Suprapubic skin (tissue), 3 donors: Measurements from ENCODE around the gene GPN3.
A peak's percentile ranks its signal among the peaks of the same experiment; 100 is the strongest.

Experiments
- CTCF ChIP-seq, 2 donors: fragments of 200-600 bp in 1 of 2; fragments of 450-650 bp in 1 of 2; sonication (generic) in 1 of 2; IDR thresholded peaks; one replicate each; pipeline ENCODE4 v1.5.1; 2016 to 2019; ENCODE audit warnings: antibody characterized with exemption in 2 of 2, mild to moderate bottlenecking in 1 of 2, moderate library complexity in 1 of 2
- POLR2A ChIP-seq, 2 donors: fragments of 450-650 bp; IDR thresholded peaks; one replicate each; pipeline ENCODE4 v1.6.1; 2017; ENCODE audit warnings: antibody characterized with exemption in 2 of 2, mild to moderate bottlenecking in 2 of 2, moderate library complexity in 2 of 2

- TF ChIP-seq POLR2A (IDR thresholded peaks at IDR 0.05) (peak in 1 of 2 donors; percentile 75), CTCF (IDR thresholded peaks at IDR 0.05) (no peak)
These were observed 227 bp downstream of the GPN3 start for GRCh38 chr12:110467847-110468213.
